ENCODE results near the gene NIPSNAP2.

GRCh38 chr7:56007891-56008290 lies 43.5 kb downstream of the NIPSNAP2 start:
- TF ChIP-seq MLX (CRISPR knock-in tag; IDR thresholded peaks at IDR 0.05) (no peak), USF2 (CRISPR knock-in tag; IDR thresholded peaks at IDR 0.05) (no peak)
